Ovary (tissue), 3 donors: ENCODE results near the gene CD36.

Experiments used
- EP300 ChIP-seq: sonication (generic); formaldehyde crosslinking; IDR thresholded peaks from one replicate; pipeline ENCODE4 v1.6.1; 2017; ENCODE audit warnings: antibody characterized with exemption
- POLR2A ChIP-seq: fragments of 450-650 bp; IDR thresholded peaks from one replicate; pipeline ENCODE4 v1.6.1; 2017; ENCODE audit warnings: antibody characterized with exemption, mild to moderate bottlenecking, moderate library complexity
- TF ChIP-seq, protein P1 (sequence below), 3 donors: fragments of 450-650 bp in 2 of 3; fragments of 200-600 bp in 1 of 3; IDR thresholded peaks; one replicate each; pipeline versions ENCODE4 v1.5.1 to v1.8.0; 2016 to 2022; ENCODE audit warnings: antibody characterized with exemption in 3 of 3, mild to moderate bottlenecking in 1 of 3
- donor health status: DM: no; HTN: no; CAD: no.

DNA sequence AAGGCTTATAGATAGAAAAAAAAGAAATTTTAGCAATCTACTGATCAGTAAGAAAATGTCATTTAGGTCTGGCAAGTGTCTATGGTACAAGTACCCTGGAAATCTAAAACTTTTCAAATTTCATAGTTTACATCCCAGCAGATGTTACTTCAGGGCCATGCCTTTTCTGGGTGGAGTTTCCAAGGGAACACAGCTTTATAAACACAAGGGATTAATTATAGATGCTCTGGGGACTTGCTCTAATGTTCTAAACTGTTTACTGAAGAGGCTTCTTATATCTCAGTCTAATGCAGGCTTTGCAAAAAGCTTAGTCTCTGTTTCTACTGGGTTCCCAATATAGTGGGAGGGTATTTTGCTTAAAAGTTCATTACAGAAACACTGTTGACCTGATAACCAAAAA lies 3.1 kb downstream of the CD36 start:
- TF ChIP-seq EP300 (no peak), POLR2A (no peak)
- TF ChIP-seq, protein P1, sequence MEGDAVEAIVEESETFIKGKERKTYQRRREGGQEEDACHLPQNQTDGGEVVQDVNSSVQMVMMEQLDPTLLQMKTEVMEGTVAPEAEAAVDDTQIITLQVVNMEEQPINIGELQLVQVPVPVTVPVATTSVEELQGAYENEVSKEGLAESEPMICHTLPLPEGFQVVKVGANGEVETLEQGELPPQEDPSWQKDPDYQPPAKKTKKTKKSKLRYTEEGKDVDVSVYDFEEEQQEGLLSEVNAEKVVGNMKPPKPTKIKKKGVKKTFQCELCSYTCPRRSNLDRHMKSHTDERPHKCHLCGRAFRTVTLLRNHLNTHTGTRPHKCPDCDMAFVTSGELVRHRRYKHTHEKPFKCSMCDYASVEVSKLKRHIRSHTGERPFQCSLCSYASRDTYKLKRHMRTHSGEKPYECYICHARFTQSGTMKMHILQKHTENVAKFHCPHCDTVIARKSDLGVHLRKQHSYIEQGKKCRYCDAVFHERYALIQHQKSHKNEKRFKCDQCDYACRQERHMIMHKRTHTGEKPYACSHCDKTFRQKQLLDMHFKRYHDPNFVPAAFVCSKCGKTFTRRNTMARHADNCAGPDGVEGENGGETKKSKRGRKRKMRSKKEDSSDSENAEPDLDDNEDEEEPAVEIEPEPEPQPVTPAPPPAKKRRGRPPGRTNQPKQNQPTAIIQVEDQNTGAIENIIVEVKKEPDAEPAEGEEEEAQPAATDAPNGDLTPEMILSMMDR (IDR thresholded peaks at IDR 0.05) = no peak
